A549 (cell line): ENCODE data around the gene CCDC77.

Source experiments
- CHD4 ChIP-seq: fragments of 200-600 bp; sonication (generic); IDR thresholded peaks from 2 replicates; pipeline ENCODE4 v1.6.1; 2016; ENCODE audit warnings: antibody characterized with exemption, mild to moderate bottlenecking, borderline replicate concordance
- CTCF ChIP-seq: fragments of >200 bp; sonication (Bioruptor Twin); formaldehyde crosslinking; IDR thresholded peaks from 3 replicates; pipeline ENCODE4 v1.5.1; 2016
- EP300 ChIP-seq, 2 experiments: fragments of >200 bp; sonication (Bioruptor Twin); formaldehyde crosslinking; IDR thresholded peaks; 2 replicates in 1 of 2; 3 replicates in 1 of 2; pipeline ENCODE4 v1.6.1; 2016 to 2017
- HDAC2 ChIP-seq: fragments of 200-600 bp; sonication (generic); IDR thresholded peaks from 2 replicates; pipeline ENCODE4 v1.6.1; 2016
- JUN ChIP-seq, 2 experiments: fragments of >200 bp; sonication (Bioruptor Twin); formaldehyde crosslinking; IDR thresholded peaks; 2 replicates in 1 of 2; 3 replicates in 1 of 2; pipeline ENCODE4 v1.6.1; 2016 to 2017
- POLR2A ChIP-seq: IDR thresholded peaks from 2 replicates; pipeline ENCODE4 v1.6.1; 2012; ENCODE audit warnings: mild to moderate bottlenecking, low read length
- RCOR1 ChIP-seq: fragments of 150-350 bp; IDR thresholded peaks from 2 replicates; pipeline ENCODE4 v1.6.1; 2014; ENCODE audit warnings: antibody characterized with exemption, low read length, low read depth

- TF ChIP-seq CHD4 (no peak), CTCF (no peak), POLR2A (no peak), RCOR1 (no peak), EP300 (IDR thresholded peaks at IDR 0.05) (no peak), JUN (IDR thresholded peaks at IDR 0.05) (no peak), HDAC2 (no peak)
Measured at GRCh38 chr12:422526-422925, 21.1 kb downstream of the CCDC77 start.
